PFSK-1 (cell line): Measurements from ENCODE around the gene SMIM24.

Experiments
- FOXP2 ChIP-seq: optimal IDR thresholded peaks from 2 replicates; pipeline ENCODE3; 2011; ENCODE audit warnings: borderline replicate concordance, control low read depth, inconsistent platforms; ENCODE audit not compliant: insufficient read depth; ENCODE audit errors: extremely low read length, extremely low read depth
- POLR2AphosphoS5 ChIP-seq: IDR thresholded peaks from 2 replicates; pipeline ENCODE4 v1.6.1; 2012; ENCODE audit warnings: low read depth, mild to moderate bottlenecking, control low read depth, low read length, moderate library complexity
- REST ChIP-seq, 2 experiments: IDR thresholded peaks; 2 replicates each; pipeline versions ENCODE4 v1.6.1 to v1.8.0; 2011 to 2012; ENCODE audit warnings: low read depth in 2 of 2, low read length in 2 of 2, control low read depth in 1 of 2, inconsistent platforms in 1 of 2, mild to moderate bottlenecking in 1 of 2, moderate library complexity in 1 of 2; ENCODE audit not compliant: insufficient read depth in 1 of 2
- SIN3A ChIP-seq: IDR thresholded peaks from 2 replicates; pipeline ENCODE4 v1.6.1; 2012; ENCODE audit warnings: mild to moderate bottlenecking, low read length, moderate library complexity, borderline replicate concordance; ENCODE audit not compliant: insufficient read depth
- TAF1 ChIP-seq: IDR thresholded peaks from 2 replicates; pipeline ENCODE4 v1.6.1; 2012; ENCODE audit warnings: low read length, control low read depth, borderline replicate concordance; ENCODE audit not compliant: insufficient read depth

The SMIM24 gene

DNA sequence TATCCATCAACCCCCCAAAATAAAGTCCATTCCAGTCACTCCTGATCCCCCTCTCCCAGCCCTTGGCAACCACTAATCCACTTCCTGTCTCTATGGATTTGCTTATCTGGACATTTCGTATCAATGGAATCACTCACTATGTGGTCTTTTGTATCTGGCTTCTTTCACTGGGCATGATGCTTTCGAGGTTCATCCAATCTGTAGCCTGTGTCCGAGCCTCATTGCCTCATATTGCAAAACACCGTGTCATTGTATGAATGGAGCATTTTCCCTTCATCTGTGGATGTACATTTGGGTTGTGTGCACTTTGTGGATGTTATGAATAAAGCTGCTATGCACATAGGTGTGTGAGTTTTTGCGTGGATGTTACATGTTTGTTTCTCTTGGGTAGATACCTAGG, 24.4 kb upstream of the SMIM24 start:
- TF ChIP-seq SIN3A (no peak), FOXP2 (no peak), POLR2AphosphoS5 (no peak), REST (IDR thresholded peaks at IDR 0.05; ENCODE audit: insufficient read depth in 1 of 2, low read depth in 2 of 2, low read length in 2 of 2) (no peak), TAF1 (no peak)

DNA sequence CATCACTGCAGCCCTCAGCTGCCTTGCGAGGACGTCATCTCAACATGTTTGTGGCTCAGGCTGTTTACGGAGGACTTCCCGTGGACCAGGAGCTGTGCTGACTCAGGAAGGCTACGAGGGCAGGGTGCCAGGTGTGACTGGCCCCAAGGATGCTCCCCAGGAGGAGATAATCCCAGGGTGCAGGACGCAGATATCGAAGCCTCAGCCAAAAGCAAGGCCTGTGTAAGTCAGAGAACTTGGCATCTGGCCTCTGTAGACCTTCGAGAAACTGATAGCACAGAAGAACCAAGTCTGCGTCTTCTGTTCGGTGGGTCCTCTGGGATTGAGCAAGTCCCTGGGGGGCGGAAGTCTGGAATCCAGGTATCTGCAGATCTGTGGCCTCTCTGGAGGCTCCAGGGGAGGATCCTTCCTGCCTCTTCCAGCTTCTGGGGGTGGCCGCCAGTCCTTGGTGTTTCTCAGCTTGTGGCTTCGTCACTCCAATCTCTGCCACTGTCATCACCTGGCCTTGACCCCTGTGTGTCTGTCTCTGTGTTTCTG, 22.8 kb upstream of the SMIM24 start:
- peak; percentile 90 for TF ChIP-seq FOXP2
- no peak for TF ChIP-seq SIN3A

- TF ChIP-seq FOXP2 (no peak), TAF1 (no peak), REST (IDR thresholded peaks at IDR 0.05; ENCODE audit: insufficient read depth in 1 of 2, low read depth in 2 of 2, low read length in 2 of 2) (no peak), POLR2AphosphoS5 (no peak), SIN3A (no peak)
Measured at GRCh38 chr19:3501780-3502179, 21.5 kb upstream of the SMIM24 start.

DNA sequence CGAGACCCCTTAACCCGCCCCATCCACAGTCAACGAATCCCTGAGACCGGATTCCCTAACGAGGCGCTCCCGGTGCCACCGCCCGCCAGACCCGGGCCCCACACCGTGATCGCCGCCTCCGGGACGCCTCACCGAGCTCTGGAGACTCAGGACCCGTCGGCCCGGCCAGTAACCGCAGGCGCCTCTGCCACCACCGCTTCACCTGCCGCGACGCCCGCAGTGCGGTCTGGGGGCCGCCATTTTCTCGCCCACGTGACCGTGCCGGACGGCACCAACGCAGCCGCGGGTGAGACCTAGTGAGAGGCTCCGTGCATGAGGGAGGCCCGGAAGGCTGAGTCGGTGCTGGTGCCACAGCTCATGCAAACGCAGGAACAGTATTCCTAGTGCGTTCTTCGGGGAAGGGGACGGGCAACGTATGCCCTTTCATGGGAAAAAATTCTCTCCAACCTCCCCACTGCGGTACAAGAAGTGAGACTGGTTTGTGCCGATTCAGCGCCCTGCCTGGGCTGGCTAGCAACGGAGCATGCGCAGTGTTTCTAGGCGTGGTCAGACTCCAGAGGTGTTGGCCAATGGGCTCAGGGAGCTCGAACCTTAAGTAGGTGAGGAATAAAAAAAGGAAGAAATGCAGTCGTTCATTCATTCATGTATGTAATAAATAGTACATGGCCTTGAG, 20.2 kb upstream of the SMIM24 start, which contains the start of gene DOHH:
Gene DOHH, minus strand, starts transcription at position 246 of the 673 bp plus-strand sequence. CDS start 3,860 bp downstream, outside the sequence.
- TF ChIP-seq SIN3A: peak; percentile 70; the same call in 1 of the 2 replicates
- TF ChIP-seq REST (IDR thresholded peaks at IDR 0.05; ENCODE audit: insufficient read depth in 1 of 2, low read depth in 2 of 2, low read length in 2 of 2): peak; percentile 59 to 73; a peak in 3 of 4 replicates
- peak; percentile 71 for TF ChIP-seq FOXP2
- peak; percentile 99 for TF ChIP-seq TAF1
- peak; percentile 69; the same call in 1 of the 2 replicates for TF ChIP-seq POLR2AphosphoS5

- TF ChIP-seq POLR2AphosphoS5: no peak
- no peak for TF ChIP-seq TAF1
- TF ChIP-seq REST (IDR thresholded peaks at IDR 0.05; ENCODE audit: insufficient read depth in 1 of 2, low read depth in 2 of 2, low read length in 2 of 2): no peak
Measured at GRCh38 chr19:3499738-3500428, 19.6 kb upstream of the SMIM24 start.
